HG03460 (cell line): Measurements from ENCODE around the gene HSPA12B.

Experiments used
- ATAC-seq: cut with Tn5 transposase; IDR thresholded peaks from one replicate; pipeline ENCODE4 v1.9.1; 2021; ENCODE audit not compliant: unreplicated experiment

HSPA12B gene

GRCh38 chr20:3704087-3704486 is 28.4 kb upstream of the HSPA12B start:
- ATAC-seq, result no peak

DNA sequence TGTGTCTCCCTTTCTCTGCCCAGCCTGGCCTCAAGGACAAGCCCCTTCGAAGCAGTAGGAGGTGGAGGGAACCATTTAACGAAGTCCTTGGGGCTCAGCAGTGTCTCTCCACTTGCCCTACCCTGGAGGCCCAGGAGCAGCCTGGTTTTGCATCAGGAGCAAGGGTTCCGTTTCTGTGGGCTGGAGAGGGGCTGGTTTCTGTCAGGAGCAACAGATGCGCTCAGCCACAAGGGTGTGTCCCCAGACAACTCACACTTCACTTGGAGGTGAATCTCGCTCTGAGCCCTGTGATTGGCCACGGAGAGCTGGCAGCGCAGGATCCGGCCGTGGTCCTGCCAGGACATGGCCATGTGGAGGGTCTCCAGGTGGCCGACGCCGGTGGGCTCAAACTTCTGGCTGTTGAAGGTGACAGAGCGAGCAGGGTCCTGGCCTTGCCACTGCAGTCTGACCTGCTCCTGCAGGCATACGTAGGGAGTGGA is 27.0 kb upstream of the HSPA12B start:
- ATAC-seq, result no peak

GRCh38 chr20:3705970-3706739 is 26.3 kb upstream of the HSPA12B start:
- ATAC-seq, result no peak

- no peak for ATAC-seq
These were observed 25.5 kb upstream of the HSPA12B start for GRCh38 chr20:3706774-3707507.

- ATAC-seq, result no peak
These were observed 25.0 kb upstream of the HSPA12B start for GRCh38 chr20:3707508-3707899.

- ATAC-seq, result no peak
These were observed 22.4 kb upstream of the HSPA12B start for GRCh38 chr20:3710011-3710466.

DNA sequence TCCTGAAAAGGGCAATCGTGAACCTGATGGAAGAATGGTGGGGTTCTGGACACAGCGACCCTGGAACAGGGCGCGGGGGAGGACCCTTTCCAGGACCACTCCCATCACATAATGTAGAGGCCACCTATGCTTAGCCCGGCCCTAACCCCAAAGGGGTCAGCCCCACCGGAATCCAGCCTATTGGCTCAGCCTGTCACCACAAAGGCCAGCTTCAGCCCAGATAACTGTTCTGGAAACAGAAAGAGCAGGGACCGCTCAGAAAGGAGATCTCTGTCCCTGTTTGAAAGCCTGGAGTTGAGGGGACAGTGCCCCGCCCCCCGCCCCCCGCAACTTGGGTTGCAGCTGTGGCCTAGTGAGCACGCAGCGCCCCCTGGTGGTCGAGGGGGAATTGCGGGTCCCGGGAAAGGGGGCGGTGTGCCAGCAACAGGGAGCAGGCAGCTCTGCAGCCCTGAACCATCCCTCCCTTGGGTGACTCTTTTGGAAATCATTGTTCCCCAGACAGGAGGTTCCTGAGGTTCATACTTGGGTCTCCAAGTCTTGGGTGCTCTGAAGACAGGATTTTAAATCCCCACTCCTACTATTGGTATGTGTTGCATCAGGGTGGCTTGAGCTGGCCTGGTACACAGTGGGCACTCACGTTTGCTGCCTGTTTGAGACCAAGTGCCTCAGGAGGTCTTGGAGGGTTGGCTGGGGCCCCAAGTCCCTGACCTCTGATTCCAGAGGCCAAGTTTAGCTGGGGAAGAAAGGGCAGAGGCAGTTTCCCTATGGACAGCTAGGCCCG is 21.6 kb upstream of the HSPA12B start:
- ATAC-seq, result no peak

- no peak for ATAC-seq
These were observed 21.0 kb upstream of the HSPA12B start for GRCh38 chr20:3711484-3711941.

DNA sequence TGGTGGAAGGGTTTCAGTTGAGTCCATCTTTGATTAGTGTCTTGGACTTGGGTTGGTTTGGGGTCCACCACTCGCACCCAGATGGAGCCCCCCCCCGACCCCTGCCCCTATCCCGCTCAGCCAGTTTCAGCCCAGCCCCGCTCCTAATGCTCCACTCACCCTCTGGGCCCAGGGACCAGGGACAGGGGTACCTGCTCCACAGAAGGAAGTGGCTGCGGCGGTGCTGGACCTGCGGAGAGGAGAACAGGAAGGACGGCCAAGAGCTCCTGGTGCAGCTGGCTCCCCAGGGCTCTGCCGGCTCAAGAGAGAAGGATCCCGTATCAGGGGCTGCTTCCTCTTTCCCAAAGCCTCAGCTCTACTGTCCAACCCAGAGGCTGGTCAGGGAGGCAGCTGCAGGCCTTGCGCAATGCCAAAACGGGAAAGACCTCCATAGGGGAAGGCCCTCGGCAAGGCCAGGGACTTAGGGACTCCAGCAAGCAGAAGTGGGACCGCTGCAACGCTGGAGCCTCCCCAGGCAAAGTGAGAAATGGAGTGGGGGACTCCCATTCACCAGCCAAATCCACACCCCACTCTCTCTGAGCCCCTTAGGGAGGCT is 20.1 kb upstream of the HSPA12B start, which contains the start of gene SIGLEC1:
SIGLEC1 (minus strand) TSS at position 322 of the 595 bp plus-strand sequence. CDS start 5,472 bp downstream, outside the sequence.
- ATAC-seq, result no peak

DNA sequence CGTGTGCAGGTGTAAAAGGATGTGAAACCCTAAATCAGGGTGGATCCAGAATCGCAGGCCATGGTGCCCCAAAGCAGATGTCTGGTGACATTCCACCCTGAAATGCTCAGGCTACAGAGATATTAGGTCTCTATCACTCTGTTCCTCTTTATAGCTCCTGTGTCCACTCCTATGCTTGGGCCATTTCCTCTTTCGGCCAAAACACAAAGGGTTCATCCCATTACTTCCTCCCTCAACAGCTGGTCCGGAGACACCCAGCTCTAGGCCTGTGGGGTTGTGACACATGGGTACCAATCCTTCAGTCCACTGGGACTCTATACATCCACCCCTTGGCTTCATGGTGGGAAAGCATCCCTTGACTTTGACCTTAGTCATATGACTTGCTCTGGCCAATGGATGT is 18.4 kb upstream of the HSPA12B start:
- no peak for ATAC-seq

- no peak for ATAC-seq
These were observed 16.2 kb upstream of the HSPA12B start for GRCh38 chr20:3716195-3716834.

GRCh38 chr20:3719046-3719445 is 13.4 kb upstream of the HSPA12B start:
- ATAC-seq, result no peak

DNA sequence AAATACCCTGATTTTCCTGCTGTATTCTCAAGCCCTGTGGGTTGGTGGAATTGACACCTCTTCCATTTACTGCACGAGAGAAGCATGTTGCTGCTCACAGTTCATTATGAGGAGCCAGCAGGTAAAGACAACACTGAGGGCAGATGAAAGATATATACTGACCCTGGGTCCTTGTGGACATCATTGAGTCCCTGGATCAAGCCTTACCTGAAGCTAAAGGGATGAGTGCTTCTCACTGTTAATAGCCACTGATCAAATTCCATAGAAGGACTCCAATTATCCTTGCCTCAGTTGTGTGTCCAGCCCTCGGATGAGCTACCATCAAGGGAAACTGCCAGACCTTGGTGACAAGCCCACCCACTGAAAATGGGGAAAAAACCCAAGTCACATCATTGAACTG is 12.4 kb upstream of the HSPA12B start:
- no peak for ATAC-seq

GRCh38 chr20:3720626-3721025 is 11.9 kb upstream of the HSPA12B start:
- no peak for ATAC-seq

GRCh38 chr20:3721912-3722311 is 10.6 kb upstream of the HSPA12B start:
- no peak for ATAC-seq

- ATAC-seq, result no peak
These were observed 9.2 kb upstream of the HSPA12B start for GRCh38 chr20:3723284-3723683.

- no peak for ATAC-seq
These were observed 8.1 kb upstream of the HSPA12B start for GRCh38 chr20:3724356-3724755.

GRCh38 chr20:3727401-3728021 is 5.0 kb upstream of the HSPA12B start:
- ATAC-seq, result no peak

DNA sequence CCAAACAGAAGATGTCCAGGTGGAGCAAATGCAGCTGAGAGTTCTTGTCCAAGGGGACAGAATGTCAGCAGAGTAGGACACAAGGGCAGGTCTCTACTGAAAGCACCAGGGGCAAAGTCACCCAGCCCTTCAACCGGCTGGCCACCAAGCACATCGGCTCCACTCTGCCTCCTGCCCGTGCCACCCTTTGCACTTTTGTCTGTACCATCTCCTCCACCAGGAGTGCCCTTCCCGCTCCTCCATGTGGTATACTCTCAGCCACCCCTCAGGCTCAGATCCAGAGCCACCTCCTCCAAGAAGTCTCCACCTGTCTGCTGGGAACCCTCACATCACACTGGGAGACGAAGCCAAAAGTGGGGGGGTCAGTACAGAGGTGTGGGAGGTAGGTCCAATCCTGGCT is 4.1 kb upstream of the HSPA12B start:
- no peak for ATAC-seq

DNA sequence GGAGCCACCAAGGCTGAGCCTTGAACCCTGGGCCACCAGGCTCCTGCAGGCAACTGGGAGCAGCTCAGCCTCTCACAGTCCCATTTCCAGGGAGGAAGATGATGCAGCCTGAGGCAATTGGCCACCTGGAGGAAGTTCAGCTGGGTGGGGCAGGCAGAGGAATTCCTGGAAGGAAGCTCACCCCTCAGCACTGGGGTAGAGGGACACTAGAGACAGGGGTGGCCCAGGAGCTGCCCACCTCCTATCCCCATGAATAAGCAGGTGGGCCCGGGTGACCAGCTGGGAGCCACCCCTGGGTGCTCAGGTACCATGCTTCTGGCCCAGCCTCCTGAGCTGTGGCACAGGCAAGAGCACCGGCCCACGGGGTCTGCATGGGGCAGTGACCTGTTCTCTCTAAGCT is 3.6 kb upstream of the HSPA12B start:
- no peak for ATAC-seq
